HG03139 (cell line): ENCODE results near the gene NR1D2.
A peak's percentile ranks its signal among the peaks of the same experiment; 100 is the strongest.

ENCODE experiments used
- ATAC-seq: cut with Tn5 transposase; IDR thresholded peaks from one replicate; pipeline ENCODE4 v1.9.1; 2021; ENCODE audit not compliant: unreplicated experiment

The NR1D2 gene

DNA sequence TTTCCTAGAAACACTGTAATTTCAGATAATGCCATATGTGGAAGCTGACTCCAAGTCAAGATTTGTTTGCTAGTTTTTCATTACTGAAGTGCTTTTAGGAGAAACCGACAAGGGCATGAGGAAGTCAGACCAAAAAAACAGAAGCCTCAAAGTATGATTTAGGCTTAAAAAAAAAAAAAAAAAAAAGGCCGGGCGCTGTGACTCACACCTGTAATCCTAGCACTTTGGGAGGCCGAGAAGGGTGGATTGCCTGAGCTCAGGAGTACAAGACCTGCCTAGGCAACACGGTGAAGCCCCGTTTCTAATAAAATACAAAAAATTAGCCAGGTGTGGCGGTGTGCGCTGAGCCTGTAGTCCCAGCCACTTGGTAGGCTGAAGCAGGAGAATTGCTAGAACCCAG is 16.6 kb upstream of the NR1D2 start:
- ATAC-seq = no peak

DNA sequence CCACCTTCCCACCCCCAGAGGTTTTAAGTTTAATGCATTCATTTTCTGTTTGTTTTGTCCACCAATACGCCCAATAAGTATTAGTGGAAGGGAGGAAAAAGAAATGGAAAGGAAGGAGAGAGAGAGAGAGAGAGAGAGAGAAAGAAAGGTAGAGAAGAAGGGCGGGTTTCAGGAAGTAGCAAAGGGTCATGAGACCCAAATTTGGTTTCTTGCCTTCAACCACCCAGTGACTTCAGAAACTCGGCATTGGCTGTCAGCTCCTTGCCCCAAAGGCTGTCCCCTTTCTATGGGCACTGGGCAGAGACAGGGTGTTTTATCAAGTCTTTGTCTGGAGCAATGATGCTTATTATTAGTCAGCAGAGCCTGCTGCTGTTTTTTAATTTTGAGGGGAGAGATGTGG is 13.5 kb upstream of the NR1D2 start:
- no peak for ATAC-seq

DNA sequence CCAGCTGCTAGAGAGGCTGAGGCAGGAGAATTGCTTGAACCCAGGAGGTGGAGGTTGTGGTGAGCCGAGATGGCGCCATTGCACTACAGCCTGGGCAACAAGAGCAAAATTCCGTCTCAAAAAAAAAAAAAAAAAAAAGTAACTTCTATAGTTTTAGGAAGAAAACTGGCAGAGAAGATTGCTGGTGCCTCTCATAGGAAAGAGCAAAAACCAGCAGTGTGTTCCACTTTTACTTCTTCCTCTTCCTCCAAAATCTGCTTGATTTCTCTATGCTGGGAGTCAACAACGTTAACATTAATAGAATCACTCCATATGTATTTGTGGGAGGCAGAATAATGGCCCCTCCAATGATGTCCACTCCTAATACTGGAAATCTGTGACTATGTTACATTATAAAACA is 12.5 kb upstream of the NR1D2 start:
- ATAC-seq = no peak

DNA sequence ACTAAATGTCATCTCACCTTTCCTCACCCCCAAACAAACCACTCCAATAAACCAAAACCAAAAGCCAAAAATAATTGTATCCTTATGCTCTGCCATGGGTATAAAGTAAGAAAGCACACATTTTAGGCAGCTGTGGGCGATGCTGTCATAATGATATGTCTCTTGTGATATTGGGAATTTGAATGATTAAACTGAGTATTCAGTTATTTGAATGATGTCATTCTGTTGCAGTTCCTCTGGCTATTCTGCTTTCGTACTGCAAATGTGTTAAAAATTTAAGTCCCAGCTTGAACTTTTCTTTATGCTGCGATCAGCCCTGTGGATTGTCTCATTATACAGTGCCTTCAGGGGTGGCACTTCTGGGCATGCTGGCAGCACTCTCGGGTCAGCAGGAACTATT is 10.8 kb upstream of the NR1D2 start:
- ATAC-seq = no peak

DNA sequence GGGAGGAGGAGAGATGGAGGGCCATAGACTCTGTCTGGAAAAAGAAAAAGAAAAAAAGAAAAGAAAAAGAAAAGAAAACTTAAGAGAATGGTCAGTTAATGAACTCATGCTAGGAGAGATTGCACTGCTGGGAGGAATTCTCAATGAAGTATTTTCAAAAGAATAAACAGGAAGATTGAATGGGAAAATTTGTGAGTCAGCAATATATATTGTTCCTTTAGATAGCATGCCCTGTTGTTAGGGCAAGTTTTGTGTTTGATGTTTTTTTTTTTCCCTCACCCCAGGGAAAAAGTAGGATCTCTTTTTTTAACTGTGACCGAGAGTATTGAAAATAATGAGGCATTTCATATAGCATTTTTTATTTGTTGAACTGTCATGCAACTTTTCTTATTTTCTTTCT is 7.8 kb upstream of the NR1D2 start:
- no peak for ATAC-seq

DNA sequence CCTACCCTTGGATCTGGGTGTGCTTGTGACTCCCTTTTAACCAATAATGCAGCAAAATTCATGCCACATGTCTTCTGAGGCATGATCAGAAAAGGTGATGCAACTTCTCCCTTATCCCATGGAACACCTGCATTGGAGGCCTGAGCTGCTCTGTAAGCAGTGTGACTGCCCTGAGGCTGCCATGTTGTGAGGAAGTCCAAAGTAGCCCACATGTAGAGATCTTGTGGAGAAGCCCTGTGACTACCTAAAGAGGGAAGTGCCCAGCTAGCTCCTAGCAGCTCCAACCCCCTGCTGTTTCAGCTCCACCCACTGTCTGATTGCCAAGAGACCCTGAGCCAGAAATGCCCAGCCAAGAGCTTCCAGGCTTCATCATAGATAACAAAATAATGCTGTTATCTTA is 6.4 kb upstream of the NR1D2 start:
- ATAC-seq = no peak

DNA sequence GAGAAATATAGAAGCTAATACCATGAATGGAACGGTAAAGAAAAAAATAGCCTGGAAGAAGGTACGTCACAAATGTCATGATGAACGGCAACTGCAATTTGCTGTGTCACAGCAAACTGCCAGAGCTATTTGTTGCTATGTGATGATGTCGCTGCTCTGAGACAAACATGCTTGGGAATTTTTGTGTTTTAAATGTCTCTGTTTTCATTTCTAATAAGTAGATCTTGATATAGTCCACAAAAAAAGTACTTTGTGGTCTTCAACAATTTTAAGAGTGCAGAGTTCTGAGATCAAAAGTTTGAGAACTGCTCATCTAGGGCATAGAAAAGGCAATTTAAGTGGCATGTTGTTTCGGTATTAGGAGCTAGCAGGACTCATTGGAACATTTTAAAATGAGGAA is 4.3 kb upstream of the NR1D2 start:
- ATAC-seq = no peak

DNA sequence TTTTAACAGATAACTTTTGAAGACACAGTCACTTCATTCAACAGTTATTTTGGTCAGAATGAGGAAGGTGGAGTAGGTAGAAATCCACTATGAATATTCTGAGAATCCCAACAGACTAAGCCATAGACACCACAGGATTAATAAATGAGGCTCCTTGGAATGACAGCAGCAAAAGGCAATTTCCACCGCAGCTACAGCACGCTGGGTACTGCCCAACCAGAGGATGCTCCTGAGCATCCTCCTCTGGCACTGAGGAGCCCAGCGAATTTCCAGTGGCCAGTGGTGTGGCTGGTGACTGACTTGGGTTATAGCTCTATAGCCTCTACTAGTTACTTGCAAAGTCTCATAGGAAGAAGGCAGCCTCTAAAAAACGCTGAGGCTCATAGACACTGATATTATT is 3.6 kb upstream of the NR1D2 start:
- no peak for ATAC-seq

DNA sequence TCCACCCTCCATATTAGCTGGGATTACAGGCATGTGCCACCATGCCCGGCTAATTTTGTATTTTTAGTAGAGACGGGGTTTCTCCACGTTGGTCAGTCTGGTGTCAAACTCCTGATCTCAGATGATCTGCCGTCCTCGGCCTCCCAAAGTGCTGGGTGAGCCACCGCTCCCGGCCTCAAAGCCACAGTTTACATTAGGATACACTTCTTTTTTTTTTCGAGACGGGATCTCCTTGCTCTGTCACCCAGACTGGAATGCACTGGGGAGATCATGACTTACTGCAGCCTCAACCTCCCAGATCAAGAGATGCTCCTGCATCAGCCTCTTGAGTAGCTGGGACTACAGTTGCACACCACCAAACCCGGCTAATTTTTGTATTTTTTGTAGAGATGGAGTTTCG is 2.5 kb upstream of the NR1D2 start:
- no peak for ATAC-seq

DNA sequence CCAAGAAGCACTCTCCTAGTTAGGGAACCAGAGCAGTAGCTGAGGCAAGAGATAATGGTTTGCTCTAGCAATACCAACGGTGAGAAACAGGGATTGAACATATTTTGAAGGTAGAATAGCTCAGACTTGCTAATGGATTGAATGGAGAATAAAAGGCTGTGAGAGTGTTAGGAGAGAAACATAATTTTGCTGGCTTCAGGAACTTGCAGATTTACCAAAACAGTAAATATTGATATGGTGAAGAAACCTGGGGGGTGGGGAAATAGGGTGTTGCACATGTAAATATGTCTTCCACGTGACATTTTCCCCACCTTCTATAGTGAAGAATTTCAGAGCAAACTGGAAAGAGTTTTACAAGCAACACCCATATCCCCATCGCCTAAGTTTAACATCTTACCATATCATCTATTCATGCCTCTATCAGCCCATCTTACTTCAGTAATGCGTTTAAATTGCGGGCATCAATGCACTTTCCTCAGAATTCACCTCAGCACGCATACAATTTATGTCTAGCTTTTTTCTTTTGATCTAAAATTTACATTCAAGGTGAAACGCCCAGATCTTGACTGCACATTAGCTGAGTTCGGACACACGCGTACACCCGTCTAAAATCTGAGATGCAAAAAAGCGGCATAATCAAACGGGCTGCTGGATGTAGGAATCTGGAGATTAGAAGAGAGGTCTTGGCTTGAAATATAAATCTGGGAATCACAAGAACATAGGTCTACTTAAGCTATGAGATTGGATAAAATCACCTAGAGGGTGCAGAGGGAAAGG is 891 bp upstream of the NR1D2 start:
- ATAC-seq = no peak

DNA sequence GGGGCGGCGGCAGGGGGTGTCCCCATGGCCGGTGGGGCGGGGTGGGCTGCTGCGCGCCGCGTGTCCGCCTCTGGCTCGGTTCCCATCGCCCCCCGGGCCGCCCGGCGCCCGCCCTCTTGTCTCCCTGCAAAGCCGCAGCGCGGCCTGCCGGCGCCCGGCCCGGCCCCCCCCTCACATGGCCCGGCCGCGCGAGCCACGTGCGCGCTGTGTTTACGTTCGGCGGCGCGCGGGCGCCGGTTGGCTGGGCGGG is 502 bp downstream of the NR1D2 start:
- ATAC-seq = no peak

DNA sequence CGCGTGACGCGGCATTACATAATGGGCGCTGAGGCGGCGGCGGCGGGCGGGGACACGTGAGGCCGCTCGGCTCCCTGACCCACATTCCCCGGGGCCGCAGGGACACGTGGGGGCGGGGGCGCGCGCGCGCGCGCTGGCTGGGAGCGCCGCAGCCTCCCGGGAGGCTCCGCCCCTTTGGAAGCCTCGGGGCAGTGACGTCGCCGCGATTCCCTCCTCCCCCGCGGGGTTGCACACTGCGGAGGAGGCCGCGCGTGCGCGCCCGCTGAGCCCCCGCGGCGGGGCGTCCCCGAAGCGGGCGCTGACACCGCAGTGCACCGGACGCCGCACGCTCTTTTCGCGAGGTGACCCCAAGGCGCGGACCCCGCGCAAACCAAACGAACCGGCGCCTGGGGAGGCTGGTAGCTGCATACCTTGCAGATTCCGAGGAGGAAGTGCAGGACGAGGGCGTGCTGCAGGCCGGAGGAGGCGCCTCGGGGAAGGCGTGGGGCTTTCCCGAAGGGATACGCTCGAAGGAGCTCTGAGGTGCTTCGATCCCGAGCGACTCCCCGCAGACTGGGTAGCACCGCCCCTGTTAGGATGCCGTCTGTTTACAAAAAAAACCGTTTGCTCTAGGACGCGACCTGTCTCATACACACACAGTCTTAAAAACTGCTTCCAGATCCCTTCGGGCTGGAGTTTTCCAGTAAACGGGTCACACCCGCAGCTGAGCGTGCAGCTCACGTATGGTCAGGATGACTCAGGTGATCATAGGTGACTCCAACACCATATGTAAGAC is 1.0 kb downstream of the NR1D2 start:
- ATAC-seq = peak; percentile 64

DNA sequence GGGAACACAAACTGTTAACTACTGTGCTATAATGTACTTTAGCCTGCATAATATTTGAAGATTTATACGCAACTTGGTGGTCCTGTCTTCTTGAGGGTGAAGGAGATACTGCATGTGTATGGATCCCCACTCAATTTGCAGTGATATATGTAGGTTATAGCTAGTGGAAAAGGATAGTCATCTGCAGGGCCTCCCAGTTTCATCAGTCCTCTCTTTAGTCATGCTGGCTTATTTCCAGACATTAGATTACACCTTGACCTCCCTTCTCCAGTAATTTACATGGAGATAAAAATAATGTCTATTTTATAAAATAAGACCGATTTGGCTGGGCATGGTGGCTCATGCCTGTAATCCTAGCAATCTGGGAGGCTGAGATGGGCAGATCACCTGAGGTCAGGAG is 3.7 kb downstream of the NR1D2 start:
- ATAC-seq = no peak

DNA sequence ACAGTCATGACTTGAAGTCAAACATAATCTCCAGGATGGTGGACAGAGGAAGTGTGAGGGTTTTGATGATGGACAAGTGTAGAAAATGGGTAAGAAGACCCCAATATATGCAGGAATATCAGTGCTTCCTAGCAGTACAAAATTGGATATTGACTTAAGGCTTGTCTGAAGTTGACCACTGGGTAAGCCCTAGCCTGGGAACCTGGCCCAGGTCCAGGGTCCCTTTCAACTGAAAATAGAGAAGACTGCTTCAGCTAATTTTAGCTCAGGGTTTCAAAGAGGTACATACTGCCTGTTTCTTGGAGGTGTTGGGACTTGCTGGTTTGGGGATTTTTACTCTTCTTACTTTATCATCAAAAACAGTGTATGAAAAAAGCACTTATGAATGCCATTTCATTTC is 4.7 kb downstream of the NR1D2 start:
- peak; percentile 11 for ATAC-seq

DNA sequence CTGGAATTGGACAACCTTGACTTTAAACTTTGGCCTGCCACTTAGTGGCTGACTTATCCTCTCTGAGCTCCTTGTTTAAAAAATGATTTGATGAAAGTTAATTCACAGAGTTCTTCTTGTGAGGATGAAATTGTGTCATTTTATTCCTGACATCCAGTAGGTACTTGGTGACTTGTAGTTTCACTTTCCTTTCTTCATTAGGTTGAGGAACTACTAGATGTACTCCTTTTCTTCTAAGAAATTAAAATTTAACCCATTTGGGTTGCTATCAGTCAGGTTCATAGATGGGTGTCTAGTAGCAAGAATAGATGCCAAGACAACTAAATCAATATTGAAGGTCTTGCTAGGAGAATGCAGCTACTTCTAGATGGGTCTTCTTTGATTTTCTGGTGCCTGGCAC is 5.2 kb downstream of the NR1D2 start:
- ATAC-seq = peak; percentile 35

DNA sequence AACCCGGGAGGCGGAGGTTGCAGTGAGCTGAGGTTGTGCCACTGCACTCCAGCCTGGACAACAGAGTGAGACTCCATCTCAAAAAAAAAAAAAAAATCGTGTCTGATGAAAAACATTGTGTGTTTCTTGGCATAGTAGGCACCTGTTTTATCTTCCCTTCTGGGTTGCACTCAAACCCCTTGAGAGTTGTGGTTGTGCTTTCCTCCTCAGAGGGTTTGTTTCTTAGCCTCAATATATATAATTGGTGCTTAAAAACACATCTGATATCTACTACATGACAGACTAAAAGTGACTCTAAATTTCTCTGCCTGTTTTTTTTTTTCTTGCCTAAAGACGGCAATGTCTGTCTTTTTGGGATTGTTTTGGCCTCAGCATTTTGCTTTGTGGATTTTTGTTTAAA is 7.6 kb downstream of the NR1D2 start:
- peak; percentile 38 for ATAC-seq

DNA sequence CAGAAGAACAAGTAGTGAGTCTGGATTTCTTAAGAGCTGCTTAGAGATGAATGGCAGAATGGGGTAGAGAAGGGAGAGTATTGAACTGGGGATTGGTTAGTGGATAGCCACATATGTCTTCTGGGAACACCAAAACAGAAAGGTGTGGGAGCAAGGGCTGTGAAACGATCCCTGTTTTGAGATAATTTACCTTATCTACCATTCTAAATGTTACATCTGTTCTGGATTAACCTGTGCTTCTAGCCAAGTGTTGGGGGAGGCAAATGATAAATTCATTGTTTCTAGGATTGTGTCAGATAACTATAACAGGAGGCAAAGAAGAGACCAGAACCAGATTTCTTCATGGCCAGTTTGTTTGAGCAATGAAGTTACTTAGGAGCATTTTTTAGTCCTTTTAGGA is 8.4 kb downstream of the NR1D2 start:
- no peak for ATAC-seq

DNA sequence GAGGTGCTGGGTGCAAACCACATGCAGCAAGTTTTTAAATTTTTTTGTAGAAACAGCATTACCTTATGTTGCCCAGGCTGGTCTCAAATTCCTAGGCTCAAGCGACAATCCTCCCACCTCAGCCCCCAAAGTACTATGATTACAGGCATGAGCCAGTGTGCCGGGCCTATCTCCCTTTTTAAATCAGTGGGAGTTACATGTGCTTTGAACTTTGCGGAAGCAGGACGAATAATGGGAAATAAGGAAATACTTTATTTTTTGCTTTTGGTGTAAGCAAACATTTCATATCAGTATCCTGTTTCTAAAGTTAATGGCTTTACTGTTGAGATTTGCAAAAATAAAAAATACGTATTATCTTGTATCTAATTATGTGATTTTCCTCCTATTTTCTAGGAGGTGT is 9.1 kb downstream of the NR1D2 start:
- no peak for ATAC-seq

DNA sequence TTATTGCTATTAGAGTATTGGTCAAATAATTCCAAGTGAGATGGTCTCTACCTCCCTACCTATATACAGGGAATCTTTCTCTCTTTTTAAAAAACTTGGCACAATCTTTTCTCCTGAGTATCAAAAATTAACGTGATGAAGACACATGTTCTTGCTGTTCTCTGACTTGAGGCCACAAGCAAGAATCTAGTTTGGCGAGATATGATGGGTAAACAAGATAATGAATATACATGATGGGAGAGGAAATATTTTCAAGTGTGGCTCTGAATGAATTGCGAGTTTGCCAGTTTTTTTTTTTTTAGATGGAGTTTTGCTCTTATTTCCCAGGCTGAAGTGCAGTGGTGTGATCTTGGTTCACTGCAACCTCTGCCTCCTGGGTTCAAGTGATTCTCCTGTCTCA is 11.6 kb downstream of the NR1D2 start:
- ATAC-seq = no peak

DNA sequence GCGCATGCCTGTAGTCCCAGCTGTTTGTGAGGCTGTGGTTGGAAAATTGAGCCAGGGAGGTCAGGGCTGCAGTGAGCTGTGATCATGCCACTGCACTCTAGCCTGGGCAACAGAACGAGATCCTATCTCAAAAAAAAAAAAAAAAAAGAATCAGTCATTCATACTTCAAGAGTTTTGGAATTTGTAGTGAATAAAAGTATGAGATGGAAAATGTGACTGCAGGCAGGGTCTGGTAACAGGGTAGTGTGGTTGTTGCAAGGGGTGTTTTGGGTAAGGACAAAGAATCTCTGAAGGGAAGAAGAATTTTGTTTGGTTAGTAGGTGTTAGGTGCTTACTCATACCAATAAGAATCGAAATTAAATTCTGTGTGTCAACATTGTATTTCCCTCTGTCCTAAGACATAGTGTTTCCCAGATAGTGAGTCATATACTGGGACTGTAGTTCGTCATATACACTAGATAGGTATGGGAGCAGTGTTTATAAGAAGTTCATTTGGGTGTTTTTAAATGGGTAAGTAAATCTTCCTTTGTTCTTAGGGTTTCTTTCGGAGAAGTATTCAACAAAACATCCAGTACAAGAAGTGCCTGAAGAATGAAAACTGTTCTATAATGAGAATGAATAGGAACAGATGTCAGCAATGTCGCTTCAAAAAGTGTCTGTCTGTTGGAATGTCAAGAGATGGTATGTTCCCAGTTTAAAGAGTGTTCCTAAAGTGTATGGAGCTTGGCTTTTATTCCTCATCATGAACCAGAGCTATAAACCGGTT is 14.2 kb downstream of the NR1D2 start:
- ATAC-seq = no peak

DNA sequence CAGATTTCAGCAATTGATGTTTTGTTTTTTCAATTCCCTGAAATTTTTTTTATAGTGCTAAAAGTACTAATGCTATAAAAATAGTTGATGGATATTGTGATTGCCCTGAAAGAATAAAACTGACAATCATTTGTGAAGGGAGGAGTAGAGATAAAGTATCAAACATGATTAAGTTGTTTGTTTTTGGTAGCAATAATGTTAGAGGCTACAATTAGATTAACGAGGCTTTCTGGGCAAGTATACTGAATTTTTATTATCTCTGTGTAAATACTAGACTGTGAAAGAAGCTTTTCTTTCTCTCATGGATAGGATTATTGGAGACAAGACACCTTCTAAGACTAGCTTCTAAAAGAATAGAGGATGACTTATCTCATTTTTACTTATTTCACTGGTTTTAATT is 15.6 kb downstream of the NR1D2 start:
- no peak for ATAC-seq

DNA sequence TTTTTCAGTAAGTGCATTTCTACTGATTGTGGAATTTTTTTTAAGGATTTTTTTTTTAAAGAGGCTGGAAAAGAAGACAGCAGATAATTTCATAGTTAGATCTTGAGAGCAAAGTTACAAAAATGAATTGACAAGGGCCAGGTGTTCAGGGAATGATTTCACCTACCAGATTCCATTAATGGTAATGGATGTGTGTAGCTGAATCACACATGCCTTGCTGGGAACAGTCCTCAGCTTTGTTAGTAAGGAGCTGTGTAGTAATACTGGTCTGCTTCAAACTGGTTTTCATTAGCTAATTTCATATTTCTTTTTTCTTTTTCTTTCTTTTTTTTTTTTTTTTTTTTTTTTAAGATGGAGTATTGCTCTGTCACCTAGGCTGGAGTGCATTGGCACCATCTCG is 16.0 kb downstream of the NR1D2 start:
- no peak for ATAC-seq
